HepG2 (cell line): ENCODE measurements around the gene RNPEPL1. TPM values are rescaled to one million over a fixed set of nuclear protein-coding genes. Genes with fewer than 3 reads are reported as not detected.

ENCODE experiments used
- CBFB ChIP-seq: sonication (generic); formaldehyde crosslinking; IDR thresholded peaks from 2 replicates; pipeline ENCODE4 v1.4.0; 2020; ENCODE audit warnings: missing genetic modification reagents
- FOXK1 ChIP-seq: sonication (generic); formaldehyde crosslinking; IDR thresholded peaks from 2 replicates; pipeline ENCODE4 v1.4.0; 2020; ENCODE audit warnings: low read depth, missing genetic modification reagents, borderline replicate concordance
- PHF21A ChIP-seq: sonication (generic); formaldehyde crosslinking; IDR thresholded peaks from 2 replicates; pipeline ENCODE4 v1.5.0; 2020; ENCODE audit warnings: mild to moderate bottlenecking, missing genetic modification reagents
- SMAD3 ChIP-seq: sonication (generic); formaldehyde crosslinking; IDR thresholded peaks from 2 replicates; pipeline ENCODE4 v1.4.0; 2020; ENCODE audit warnings: missing genetic modification reagents
- SMYD3 ChIP-seq: sonication (generic); formaldehyde crosslinking; IDR thresholded peaks from 2 replicates; pipeline ENCODE4 v1.8.1; 2023; ENCODE audit warnings: mild to moderate bottlenecking, missing genetic modification reagents
- TMF1 ChIP-seq: sonication (generic); formaldehyde crosslinking; IDR thresholded peaks from 2 replicates; pipeline ENCODE4 v1.8.1; 2022; ENCODE audit warnings: low read depth, missing genetic modification reagents
- ZEB1 ChIP-seq: IDR thresholded peaks from 2 replicates; pipeline ENCODE4 v1.6.1; 2012; ENCODE audit warnings: mild to moderate bottlenecking, low read depth, inconsistent platforms; ENCODE audit not compliant: insufficient replicate concordance
- ZNF20 ChIP-seq: sonication (generic); formaldehyde crosslinking; IDR thresholded peaks from 2 replicates; pipeline ENCODE4 v1.4.0; 2020; ENCODE audit warnings: mild to moderate bottlenecking, moderate library complexity, missing genetic modification reagents
- ZNF232 ChIP-seq: sonication (generic); formaldehyde crosslinking; IDR thresholded peaks from 2 replicates; pipeline ENCODE4 v1.4.0; 2020; ENCODE audit warnings: missing genetic modification reagents, borderline replicate concordance
- ZNF619 ChIP-seq: sonication (generic); formaldehyde crosslinking; IDR thresholded peaks from 2 replicates; pipeline ENCODE4 v1.4.0; 2020; ENCODE audit warnings: mild to moderate bottlenecking, missing genetic modification reagents
- ZNF674 ChIP-seq: sonication (generic); formaldehyde crosslinking; IDR thresholded peaks from 2 replicates; pipeline ENCODE4 v1.5.0; 2020; ENCODE audit warnings: low read depth, mild to moderate bottlenecking, missing genetic modification reagents
- ZNF780A ChIP-seq: sonication (generic); formaldehyde crosslinking; IDR thresholded peaks from 2 replicates; pipeline ENCODE4 v1.8.0; 2022; ENCODE audit warnings: mild to moderate bottlenecking, missing genetic modification reagents, moderate library complexity
- polyA plus RNA-seq, 8 experiments: library from polyadenylated mRNA; depleted of rRNA in 3 of 8; stranded (reverse) in 7 of 8; unstranded in 1 of 8; fragments of >200 nt; fragmentation: Illumina TruSeq in 4 of 8; extraction: Trizol in 4 of 8; gene quantifications; 2 replicates each; pipeline versions ENCODE4 v1.2.1 to v1.2.3, GENCODE V29; 2011 to 2016; ENCODE audit warnings: low read depth in 4 of 8, missing spikeins in 1 of 8, mixed read lengths in 1 of 8; ENCODE audit not compliant: insufficient read depth in 1 of 8
- total RNA-seq, 5 experiments: library from RNA; depleted of rRNA; stranded (reverse); fragments of >200 nt; fragmentation: Illumina TruSeq; extraction: Trizol; gene quantifications; 2 replicates each; pipeline ENCODE4 v1.2.3, GENCODE V29; 2016; ENCODE audit warnings: low read depth in 1 of 5
- TF ChIP-seq, protein P1 (sequence below): sonication (generic); formaldehyde crosslinking; IDR thresholded peaks from 2 replicates; pipeline ENCODE4 v1.9.0; 2022; ENCODE audit warnings: low read depth, missing genetic modification reagents
- TF ChIP-seq, protein P2 (sequence below): sonication (generic); formaldehyde crosslinking; IDR thresholded peaks from 2 replicates; pipeline ENCODE4 v1.5.1; 2020; ENCODE audit warnings: mild to moderate bottlenecking, moderate library complexity, missing genetic modification reagents
- TF ChIP-seq, protein P3 (sequence below): sonication (generic); formaldehyde crosslinking; IDR thresholded peaks from 2 replicates; pipeline ENCODE4 v1.4.0; 2020; ENCODE audit warnings: missing genetic modification reagents, borderline replicate concordance
- TF ChIP-seq, protein P4 (sequence below): sonication (generic); formaldehyde crosslinking; IDR thresholded peaks from 2 replicates; pipeline ENCODE4 v1.5.1; 2020; ENCODE audit warnings: missing genetic modification reagents, mild to moderate bottlenecking, borderline replicate concordance
- TF ChIP-seq, protein P5 (sequence below): sonication (generic); formaldehyde crosslinking; IDR thresholded peaks from 2 replicates; pipeline ENCODE4 v1.5.1; 2020; ENCODE audit warnings: mild to moderate bottlenecking, missing genetic modification reagents, moderate library complexity

Gene RNPEPL1
- total and polyA plus RNA-seq, 2 of the 13 experiments (the other 11 are each of a cell fraction or from before 2014, with no cell fraction given) = 13.0 to 18.0 TPM

DNA sequence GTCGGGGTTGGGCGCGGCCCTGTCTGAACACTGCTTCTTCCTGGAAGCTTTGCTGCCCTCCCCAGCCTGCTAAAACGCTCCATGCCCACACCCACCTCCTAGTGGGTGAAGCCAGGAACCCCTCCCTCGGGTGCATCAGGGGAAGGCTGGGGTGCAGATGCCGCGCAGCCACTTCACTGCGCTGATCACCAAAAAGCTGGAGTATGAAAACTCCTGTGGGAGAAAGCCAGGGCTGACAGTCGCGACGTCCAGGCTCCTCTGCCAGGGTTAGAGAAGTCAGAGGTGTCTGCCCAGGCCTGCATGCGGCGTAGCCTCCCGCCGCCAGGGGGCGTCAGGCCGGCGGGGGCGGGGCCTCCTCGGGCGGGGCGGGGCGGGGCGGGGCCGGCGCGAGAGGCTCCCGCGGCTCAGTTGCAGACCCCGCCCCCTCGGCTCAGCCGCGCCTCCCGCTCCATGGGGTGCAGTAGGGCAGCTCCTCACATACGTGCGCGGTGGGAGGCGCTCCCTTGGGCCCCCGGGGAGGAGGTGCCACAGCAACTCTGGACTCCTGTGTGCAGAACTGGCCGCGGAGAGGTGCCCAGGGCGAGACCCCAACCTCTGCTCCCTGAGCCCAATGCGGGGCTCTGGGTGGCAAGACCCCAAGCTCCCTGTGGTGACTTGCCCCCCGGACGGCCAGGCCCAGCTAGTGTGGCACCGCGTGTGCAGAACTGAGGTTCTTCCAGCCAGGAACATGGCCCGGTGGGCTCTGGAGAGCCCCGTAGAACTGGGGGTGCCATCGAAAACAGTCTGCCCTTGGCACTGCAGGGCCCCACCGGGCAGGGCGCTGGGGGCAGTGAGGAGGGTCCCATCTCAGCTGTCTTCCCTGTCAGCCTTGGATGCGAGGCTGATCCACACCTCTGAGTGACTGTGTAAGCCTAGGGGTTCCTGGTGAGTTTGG, 1.8 kb upstream of the RNPEPL1 start (continued):
- TF ChIP-seq ZNF674 (CRISPR knock-in tag) = 0 out of 2 replicates have a peak, but pooled peaks have one; percentile 39
- no peak for TF ChIP-seq PHF21A
- TF ChIP-seq, protein P1, sequence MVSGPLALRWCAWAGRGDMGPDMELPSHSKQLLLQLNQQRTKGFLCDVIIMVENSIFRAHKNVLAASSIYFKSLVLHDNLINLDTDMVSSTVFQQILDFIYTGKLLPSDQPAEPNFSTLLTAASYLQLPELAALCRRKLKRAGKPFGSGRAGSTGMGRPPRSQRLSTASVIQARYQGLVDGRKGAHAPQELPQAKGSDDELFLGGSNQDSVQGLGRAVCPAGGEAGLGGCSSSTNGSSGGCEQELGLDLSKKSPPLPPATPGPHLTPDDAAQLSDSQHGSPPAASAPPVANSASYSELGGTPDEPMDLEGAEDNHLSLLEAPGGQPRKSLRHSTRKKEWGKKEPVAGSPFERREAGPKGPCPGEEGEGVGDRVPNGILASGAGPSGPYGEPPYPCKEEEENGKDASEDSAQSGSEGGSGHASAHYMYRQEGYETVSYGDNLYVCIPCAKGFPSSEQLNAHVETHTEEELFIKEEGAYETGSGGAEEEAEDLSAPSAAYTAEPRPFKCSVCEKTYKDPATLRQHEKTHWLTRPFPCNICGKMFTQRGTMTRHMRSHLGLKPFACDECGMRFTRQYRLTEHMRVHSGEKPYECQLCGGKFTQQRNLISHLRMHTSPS (CRISPR knock-in tag) = peak; percentile 82; the same call in 1 of the 2 replicates
- no peak; the same call in 1 of the 2 replicates for TF ChIP-seq SMAD3
- peak; percentile 36; the same call in 1 of the 2 replicates for TF ChIP-seq ZNF232 (CRISPR knock-in tag)
- 0 out of 2 replicates have a peak, but pooled peaks have one; percentile 22 for TF ChIP-seq SMYD3
- no peak for TF ChIP-seq ZNF20 (CRISPR knock-in tag)
- no peak for TF ChIP-seq ZEB1
- TF ChIP-seq, protein P2, sequence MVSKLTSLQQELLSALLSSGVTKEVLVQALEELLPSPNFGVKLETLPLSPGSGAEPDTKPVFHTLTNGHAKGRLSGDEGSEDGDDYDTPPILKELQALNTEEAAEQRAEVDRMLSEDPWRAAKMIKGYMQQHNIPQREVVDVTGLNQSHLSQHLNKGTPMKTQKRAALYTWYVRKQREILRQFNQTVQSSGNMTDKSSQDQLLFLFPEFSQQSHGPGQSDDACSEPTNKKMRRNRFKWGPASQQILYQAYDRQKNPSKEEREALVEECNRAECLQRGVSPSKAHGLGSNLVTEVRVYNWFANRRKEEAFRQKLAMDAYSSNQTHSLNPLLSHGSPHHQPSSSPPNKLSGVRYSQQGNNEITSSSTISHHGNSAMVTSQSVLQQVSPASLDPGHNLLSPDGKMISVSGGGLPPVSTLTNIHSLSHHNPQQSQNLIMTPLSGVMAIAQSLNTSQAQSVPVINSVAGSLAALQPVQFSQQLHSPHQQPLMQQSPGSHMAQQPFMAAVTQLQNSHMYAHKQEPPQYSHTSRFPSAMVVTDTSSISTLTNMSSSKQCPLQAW (CRISPR knock-in tag) = peak; percentile 83
- no peak for TF ChIP-seq TMF1 (CRISPR knock-in tag)
- TF ChIP-seq, protein P3, sequence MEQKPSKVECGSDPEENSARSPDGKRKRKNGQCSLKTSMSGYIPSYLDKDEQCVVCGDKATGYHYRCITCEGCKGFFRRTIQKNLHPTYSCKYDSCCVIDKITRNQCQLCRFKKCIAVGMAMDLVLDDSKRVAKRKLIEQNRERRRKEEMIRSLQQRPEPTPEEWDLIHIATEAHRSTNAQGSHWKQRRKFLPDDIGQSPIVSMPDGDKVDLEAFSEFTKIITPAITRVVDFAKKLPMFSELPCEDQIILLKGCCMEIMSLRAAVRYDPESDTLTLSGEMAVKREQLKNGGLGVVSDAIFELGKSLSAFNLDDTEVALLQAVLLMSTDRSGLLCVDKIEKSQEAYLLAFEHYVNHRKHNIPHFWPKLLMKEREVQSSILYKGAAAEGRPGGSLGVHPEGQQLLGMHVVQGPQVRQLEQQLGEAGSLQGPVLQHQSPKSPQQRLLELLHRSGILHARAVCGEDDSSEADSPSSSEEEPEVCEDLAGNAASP = no peak; the same call in 1 of the 2 replicates
- TF ChIP-seq, protein P4, sequence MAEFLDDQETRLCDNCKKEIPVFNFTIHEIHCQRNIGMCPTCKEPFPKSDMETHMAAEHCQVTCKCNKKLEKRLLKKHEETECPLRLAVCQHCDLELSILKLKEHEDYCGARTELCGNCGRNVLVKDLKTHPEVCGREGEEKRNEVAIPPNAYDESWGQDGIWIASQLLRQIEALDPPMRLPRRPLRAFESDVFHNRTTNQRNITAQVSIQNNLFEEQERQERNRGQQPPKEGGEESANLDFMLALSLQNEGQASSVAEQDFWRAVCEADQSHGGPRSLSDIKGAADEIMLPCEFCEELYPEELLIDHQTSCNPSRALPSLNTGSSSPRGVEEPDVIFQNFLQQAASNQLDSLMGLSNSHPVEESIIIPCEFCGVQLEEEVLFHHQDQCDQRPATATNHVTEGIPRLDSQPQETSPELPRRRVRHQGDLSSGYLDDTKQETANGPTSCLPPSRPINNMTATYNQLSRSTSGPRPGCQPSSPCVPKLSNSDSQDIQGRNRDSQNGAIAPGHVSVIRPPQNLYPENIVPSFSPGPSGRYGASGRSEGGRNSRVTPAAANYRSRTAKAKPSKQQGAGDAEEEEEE (CRISPR knock-in tag) = no peak
- no peak for TF ChIP-seq ZNF780A (CRISPR knock-in tag)
- TF ChIP-seq CBFB = no peak
- peak; percentile 38; the same call in 1 of the 2 replicates for TF ChIP-seq FOXK1 (CRISPR knock-in tag)
- TF ChIP-seq, protein P5, sequence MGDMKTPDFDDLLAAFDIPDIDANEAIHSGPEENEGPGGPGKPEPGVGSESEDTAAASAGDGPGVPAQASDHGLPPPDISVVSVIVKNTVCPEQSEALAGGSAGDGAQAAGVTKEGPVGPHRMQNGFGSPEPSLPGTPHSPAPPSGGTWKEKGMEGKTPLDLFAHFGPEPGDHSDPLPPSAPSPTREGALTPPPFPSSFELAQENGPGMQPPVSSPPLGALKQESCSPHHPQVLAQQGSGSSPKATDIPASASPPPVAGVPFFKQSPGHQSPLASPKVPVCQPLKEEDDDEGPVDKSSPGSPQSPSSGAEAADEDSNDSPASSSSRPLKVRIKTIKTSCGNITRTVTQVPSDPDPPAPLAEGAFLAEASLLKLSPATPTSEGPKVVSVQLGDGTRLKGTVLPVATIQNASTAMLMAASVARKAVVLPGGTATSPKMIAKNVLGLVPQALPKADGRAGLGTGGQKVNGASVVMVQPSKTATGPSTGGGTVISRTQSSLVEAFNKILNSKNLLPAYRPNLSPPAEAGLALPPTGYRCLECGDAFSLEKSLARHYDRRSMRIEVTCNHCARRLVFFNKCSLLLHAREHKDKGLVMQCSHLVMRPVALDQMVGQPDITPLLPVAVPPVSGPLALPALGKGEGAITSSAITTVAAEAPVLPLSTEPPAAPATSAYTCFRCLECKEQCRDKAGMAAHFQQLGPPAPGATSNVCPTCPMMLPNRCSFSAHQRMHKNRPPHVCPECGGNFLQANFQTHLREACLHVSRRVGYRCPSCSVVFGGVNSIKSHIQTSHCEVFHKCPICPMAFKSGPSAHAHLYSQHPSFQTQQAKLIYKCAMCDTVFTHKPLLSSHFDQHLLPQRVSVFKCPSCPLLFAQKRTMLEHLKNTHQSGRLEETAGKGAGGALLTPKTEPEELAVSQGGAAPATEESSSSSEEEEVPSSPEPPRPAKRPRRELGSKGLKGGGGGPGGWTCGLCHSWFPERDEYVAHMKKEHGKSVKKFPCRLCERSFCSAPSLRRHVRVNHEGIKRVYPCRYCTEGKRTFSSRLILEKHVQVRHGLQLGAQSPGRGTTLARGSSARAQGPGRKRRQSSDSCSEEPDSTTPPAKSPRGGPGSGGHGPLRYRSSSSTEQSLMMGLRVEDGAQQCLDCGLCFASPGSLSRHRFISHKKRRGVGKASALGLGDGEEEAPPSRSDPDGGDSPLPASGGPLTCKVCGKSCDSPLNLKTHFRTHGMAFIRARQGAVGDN (CRISPR knock-in tag) = peak; percentile 34
- TF ChIP-seq ZNF619 (CRISPR knock-in tag) = no peak
